GM20000 (cell line): ENCODE measurements around the gene MPL.

Source experiments
- DNase-seq: peaks from one replicate; pipeline ENCODE4 v3.0.0; 2012; ENCODE audit warnings: low spot score
- TF ChIP-seq, protein P1 (sequence below): IDR thresholded peaks from 2 replicates; pipeline ENCODE4 v1.5.1; 2012; ENCODE audit warnings: mild to moderate bottlenecking, control low read depth; ENCODE audit errors: extremely low read depth, missing control alignments

The MPL gene

DNA sequence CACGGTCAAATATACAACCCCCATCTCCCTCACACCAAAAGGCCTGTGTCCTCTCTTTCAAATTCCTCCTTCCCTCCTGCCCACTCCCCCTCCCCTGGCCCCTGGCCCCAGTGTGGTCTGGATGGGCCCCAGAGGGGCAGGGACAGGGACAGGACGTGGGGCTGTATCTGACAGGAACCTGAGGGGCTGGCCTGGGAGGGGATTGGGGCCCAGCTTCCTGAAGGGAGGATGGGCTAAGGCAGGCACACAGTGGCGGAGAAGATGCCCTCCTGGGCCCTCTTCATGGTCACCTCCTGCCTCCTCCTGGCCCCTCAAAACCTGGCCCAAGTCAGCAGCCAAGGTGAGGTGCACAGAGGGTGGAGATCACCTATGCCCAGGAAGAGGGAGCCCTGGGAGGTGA is at the start of gene MPL:
Gene MPL, plus strand, starts transcription at position 231 of the 400 bp plus-strand sequence. Its CDS starts 31 bp downstream, at position 262.
- TF ChIP-seq, protein P1, sequence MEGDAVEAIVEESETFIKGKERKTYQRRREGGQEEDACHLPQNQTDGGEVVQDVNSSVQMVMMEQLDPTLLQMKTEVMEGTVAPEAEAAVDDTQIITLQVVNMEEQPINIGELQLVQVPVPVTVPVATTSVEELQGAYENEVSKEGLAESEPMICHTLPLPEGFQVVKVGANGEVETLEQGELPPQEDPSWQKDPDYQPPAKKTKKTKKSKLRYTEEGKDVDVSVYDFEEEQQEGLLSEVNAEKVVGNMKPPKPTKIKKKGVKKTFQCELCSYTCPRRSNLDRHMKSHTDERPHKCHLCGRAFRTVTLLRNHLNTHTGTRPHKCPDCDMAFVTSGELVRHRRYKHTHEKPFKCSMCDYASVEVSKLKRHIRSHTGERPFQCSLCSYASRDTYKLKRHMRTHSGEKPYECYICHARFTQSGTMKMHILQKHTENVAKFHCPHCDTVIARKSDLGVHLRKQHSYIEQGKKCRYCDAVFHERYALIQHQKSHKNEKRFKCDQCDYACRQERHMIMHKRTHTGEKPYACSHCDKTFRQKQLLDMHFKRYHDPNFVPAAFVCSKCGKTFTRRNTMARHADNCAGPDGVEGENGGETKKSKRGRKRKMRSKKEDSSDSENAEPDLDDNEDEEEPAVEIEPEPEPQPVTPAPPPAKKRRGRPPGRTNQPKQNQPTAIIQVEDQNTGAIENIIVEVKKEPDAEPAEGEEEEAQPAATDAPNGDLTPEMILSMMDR: no peak
- no peak for DNase-seq

DNA sequence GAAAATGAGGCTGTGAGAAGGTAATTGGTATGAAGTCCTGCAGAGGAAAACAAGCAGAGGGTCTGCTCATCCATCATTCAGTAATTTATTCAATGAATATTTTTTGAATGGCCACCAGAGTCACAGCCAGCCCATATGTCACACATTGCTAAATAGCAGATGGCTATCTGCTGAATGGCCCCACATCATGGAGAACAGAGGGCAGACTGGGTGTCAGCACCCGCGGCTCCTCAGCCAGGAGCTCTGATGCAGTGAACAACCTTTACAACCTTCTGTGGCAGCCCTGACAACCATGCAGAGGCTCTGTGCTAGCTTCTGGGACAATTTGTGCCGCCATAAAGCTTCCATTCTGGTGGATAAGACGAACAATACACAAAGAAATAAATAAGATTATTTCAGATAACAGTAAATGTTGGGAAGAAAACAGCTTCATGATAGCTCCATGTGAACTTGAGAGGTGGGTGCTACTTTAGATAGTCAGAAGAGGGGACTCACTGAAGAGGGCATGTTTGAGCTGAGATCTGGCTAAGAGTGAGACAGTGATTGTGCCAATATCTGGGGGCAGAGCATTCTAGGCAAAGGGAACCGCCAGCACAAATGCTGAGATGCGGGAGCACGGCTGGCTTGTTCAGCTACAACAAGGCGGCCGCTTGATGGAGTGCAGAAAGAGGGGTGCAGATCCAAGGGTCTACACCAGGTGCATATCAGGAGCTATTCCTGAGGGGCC is 49.4 kb upstream of the MPL start:
- TF ChIP-seq, protein P1: no peak
- no peak for DNase-seq

DNA sequence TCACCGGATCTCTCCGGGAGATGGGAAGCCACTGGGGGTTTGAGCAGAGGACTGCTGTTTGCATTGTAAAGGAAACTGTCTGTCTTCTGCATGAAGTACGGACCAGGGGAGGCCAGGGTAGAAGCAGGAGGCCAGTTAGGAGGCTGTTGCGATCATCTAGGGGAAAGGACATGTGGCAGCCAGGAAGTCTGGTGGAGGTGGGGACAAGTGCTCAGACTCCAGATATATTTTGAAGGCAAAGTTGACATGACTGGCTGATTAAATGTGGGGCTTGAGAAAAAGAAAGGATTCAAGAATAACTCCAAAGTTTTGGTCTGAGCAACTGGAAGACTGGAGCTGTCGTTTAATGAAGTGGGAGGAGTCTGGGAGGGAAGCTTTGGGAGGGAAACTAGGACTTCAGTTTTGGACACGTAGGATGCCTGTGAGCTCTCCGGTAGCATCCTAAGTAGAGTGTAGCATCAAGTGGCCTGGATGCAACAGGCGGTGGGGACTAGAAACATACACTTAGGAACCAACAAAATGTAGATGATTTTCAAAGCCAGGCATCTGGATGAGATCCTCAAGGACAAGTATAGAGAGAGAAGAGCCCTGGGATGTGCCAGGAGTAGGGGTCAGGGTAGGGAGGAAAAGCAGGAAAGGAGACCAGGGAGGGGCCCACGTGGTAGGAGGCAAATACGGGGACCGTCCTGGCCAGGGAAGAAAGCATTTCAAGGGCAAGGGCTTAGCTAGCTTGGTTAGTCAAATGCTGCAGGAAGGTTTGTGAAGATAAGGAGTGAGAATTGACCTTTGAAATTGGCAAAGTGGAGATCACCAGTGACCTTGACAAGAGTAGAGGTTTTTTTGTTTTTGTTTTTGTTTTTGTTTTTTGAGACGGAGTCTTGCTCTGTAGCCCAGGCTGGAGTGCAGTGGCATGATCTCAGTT is 48.6 kb upstream of the MPL start:
- no peak for DNase-seq
- TF ChIP-seq, protein P1: no peak

DNA sequence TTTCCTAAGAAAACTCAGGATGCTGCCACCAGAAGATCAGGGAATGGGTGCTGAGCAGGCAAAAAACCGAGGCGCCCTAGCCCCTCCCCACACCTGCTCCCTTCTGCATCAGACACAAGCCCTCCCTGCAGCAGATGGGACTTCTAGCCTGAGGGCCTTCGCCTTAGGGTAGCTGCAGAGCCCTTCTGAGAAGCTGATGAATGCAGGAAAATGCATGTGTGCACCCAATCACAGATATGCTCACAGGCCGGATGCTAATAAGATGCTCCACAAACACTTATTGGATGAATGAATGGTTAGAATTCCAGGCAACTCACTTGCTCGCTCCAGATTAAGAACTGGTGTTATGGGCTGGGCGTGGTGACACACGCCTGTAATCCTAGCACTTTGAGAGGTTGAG is 45.4 kb upstream of the MPL start:
- TF ChIP-seq, protein P1: no peak
- DNase-seq: no peak

DNA sequence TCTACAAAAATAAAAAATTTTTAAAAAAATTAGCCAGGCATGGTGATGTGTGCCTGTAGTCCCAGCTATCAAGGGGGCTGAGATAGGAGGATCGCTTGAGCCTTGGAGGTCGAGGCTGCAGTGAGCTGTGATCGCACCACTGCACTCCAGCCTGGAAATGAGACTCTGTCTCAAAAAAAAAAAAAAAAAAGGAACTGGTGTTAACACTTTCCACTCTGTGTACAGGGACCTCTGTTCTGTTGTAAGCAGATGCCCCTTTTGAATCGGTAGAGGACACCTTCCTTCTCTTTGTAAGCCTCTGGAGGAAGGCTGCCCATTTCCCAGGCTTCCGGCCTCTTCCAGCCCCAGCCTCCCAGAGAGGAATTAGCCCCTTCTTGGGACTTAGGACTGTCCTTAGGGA is 44.9 kb upstream of the MPL start:
- TF ChIP-seq, protein P1: no peak
- no peak for DNase-seq

DNA sequence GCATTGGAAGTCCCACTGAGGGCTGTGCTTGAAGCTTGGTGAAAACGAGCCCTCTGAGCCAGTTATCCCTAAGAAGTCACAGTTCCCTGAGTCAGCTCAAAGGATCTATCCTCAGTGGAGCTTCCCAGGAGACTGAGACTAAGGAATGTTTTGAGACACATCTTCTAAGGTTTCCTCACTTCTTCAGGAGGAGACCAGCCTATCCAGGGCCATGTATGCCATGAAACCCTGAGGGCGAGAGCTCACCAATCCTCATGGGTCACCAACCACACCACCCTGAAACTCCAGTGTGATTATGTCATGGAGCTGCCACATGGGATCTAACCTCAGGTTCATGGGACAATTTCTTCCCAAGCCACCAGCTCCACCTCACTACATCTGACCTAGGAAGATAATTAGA is 44.4 kb upstream of the MPL start:
- no peak for DNase-seq
- TF ChIP-seq, protein P1: no peak

DNA sequence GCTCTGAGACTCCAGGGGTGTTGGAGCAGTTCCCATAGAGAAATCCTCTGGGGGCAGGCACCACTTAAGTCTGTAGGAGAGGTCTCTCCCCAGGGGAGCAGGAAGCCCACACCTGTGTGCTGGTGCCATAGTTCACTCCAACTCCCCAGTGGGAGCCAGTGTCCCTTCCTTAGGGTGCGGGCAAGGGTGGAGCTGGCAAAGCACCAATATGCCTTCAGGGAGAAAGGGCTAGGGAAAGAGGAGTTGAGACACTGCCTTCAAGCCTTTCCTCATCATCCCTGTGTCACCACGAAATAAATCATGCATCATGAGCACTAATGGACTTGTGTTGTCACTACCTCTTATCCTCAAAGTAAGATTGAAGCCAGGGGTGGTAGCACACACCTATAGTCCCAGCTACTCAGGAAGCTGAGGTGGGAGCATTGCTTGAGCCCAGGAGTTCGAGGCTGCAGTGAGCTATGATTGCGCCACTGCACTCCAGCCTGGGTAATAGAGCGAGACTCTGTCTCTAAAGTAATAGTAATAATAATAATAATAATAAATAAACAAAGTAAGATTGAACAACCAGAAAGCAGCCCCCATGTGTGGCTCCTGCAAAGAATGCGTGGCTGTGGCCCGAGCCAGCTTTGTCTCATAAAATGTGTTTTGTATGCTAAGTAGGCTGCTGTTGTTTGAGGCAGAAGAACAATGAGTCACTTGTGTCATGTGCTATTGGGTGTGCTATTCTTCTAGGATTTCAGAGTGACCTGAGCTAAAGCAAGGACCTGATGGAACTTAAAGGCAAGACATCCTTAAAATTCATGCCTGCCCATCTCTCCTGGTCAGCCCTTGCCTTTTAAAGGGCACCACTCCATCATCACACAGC is 43.5 kb upstream of the MPL start:
- no peak for DNase-seq
- TF ChIP-seq, protein P1: no peak
